Fibroblast of skin of left biceps (primary cell): ENCODE data around the gene CLIC5.

Source experiments
- DNase-seq, 2 experiments: peaks; one replicate each; pipeline ENCODE4 v3.0.0-alpha.2; 2013; ENCODE audit warnings: low read depth in 2 of 2

CLIC5 gene

GRCh38 chr6:45843848-45844521 is 171.7 kb downstream of the CLIC5 start:
- DNase-seq: peak; percentile 45 to 64

GRCh38 chr6:45841062-45841461 is 174.6 kb downstream of the CLIC5 start:
- no peak for DNase-seq

- DNase-seq: no peak
Observed at GRCh38 chr6:45838996-45839395, 176.7 kb downstream of the CLIC5 start.

DNA sequence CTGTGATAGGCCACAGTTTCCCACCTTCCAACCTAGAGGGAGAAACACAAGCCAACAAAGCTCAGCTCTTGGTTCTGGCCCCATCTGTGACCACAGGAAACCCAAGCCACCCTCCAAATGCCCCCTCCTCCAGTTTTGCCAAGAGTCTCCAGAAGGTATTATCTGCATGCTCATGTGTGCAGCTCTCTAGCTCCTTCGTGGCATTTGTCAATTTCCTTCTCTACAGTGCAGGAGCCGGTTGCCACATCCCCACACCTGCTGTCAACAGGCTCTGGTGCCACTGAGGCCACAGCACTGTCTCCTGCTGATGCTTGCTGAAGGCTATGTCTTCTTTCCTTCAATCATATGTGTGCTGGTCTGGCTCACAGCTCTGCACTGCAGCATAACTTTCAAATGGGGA is 177.2 kb downstream of the CLIC5 start:
- DNase-seq: no peak

DNA sequence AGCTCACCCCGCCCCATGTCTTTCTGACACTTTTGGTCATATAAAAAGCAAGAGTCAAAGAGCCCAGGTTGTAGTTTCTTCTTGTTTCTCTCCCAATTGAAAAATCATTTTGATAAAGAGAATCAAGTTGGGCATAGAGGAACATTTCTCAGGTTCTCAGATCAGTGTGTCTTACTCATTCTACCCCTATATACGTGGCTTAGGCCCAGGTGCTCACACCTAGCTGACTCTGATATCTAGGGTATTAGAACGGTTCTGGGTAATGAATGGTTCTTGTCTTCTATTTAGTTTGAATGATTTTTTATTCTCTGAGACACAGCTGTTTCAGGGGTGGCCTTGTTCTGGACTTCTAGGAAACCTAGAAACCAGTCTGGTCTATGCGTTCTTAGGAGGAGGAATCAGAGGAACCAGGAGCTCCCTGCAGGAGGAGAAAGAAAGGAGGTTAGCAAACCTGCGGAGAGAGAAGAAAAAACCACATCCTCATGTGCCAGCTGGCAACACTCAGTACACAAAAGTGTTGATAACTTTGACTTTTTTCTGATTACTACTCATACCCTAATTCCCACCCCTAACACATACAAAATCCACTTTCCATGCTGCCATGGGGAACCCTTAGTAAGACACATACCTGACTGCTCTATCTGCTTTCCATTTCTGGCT is 178.0 kb downstream of the CLIC5 start:
- no peak for DNase-seq

DNA sequence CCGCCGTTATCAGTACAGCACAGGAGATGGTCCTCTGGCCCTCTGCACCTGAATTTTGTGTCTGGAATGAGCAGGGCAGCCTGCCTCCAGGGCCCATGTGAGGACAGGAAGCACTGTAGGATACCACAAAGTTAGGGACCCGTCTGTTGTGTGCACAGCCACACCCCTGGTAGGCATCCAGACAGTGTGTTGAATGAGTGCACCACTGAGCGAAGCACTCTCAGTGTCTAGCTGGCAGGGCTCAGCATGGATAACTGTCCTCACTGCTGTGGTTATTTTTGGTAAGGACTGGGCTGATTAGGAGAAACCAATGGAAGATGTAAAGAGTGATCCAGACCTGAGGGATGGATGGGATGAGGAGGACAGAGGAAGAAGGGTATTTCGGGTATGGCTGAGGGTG is 178.7 kb downstream of the CLIC5 start:
- DNase-seq: no peak

DNA sequence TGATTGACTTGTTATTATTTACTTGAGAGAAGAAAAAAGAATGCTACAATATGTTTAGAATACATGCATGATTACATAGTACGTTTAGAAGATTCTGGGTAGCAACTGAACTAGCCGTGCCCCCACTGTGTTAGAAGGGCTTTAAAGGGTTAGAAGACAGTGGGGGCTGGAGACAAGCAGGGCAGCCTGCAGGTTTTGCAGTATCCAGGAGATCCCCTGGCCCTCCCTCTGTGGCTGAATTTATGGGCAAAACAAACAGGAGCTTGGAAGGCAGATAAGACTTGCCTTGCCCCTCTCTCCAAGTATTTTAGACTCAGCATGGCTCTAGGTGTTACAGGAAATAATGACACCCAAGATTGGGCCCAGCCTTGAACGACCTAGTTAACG is 179.2 kb downstream of the CLIC5 start:
- DNase-seq: no peak

DNA sequence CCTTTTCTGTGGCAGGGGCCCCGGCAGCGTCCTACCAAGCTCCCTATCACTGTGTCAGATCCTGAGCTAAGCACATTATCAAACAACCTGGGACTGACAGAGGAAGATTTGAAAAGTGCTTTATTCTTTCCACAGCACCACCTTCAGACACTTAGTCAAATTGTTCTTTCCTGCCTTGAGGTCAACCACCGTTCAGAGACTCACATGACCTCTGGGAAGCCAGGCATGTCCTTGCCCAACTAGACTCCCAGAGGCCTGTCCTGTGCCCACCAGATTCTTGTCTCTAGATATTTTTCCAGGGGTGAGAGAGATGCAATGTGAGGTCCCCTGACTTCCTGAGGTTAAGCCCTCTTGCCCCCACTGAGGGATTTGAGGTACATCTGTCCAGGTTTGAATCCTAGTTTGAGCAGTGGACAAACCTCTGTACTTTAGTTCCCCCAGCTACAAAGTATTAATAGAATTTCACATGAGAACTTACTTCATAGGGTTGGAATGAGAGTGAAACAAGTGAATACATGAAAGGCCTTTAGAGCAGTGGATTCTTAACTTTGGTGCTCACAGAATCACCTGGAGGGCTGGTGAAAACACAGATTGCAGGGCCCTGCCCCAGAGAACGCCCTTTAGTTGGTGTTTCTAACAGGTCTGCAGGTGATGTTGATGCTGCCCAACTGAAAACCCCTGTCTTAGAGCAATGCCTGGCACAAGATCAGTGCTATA is 179.8 kb downstream of the CLIC5 start:
- no peak for DNase-seq

DNA sequence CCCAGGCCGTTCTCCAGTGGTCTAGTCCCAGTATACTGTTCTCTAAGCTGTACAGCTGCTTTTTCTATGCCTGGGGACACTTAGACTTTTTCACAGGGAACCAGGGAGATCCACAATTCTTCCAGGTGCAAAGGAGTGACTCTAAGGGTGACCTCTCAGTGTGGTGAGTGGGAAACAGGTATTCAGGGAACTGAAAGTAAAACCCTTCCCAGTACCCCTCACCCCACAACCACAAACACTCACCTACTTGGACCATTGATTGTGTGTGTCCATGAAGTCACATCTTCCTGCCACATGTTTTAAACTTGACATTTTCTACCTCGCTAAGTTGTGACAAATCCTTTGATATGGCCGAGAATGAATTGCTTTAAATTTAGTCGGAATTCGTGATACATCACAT is 183.6 kb downstream of the CLIC5 start:
- no peak for DNase-seq
